ENCODE data around the gene LRRC49.
A peak's percentile ranks its signal among the peaks of the same experiment; 100 is the strongest.
"Not testable (repeated sequence)": the region's sequence is repeated elsewhere in the genome, so short reads cannot be mapped to it uniquely, and the experiment has no call there.

LRRC49 gene

DNA sequence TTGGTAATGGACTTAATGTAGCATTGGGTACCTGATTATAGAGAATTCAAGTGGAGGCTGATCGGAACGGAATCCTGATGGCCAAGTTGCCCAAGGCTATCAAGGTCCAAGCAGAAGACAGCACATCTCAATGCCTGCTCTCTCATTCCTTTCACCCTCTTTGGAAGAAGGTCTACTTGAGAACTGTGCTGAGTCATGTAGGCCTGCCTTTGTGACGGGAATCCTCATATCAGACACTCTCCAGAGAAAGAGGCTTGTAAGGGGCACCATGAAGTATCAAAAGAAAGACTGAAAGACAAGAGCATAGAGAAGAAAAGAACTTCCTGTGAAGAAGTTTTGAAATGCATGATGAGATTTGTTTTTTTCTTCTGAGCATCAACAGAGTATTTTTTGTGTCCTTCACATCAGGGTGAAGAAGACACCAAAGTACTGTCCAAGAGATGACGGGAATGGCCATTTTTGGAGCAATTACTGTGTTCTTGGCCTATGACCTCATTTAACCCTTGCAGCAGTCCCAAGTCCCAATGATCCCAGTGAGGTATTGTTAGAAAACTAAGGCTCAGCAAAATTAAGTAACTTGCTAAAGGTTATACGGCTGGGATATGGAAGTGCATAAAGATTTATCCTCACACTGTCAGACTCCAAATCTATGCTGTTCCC lies 25.5 kb upstream of the LRRC49 start:
- DNase-seq (ENCODE audit: insufficient read length, low spot score) = no peak
- FAIRE-seq = no peak

DNA sequence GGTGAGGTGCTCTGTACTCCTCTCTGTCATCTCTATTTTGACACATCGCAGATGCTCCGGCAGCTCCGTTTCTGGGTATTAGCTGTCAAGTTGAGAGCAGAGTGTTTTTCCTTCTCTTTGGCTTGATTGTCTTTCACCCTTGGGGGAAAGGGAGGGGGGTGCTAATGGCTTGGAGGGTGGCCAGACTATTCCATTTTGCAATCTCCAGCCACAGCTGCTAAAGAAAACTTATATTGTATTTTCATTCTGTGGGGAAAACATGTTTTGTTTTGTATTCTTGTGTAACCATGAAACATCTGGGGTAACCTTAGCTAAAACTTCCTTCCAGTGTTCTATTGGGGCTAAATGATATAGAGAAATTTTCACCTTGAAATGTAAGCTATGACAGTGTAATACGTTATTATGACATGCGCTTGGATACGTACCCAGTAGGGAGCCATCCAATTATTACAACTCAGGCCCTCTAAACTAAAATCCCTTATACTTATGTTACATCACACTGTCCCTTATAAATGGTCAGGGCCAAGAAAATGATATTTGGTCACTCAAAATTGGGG lies 24.6 kb upstream of the LRRC49 start:
- DNase-seq (ENCODE audit: insufficient read length, low spot score) (peak; percentile 18), FAIRE-seq (no peak)

DNA sequence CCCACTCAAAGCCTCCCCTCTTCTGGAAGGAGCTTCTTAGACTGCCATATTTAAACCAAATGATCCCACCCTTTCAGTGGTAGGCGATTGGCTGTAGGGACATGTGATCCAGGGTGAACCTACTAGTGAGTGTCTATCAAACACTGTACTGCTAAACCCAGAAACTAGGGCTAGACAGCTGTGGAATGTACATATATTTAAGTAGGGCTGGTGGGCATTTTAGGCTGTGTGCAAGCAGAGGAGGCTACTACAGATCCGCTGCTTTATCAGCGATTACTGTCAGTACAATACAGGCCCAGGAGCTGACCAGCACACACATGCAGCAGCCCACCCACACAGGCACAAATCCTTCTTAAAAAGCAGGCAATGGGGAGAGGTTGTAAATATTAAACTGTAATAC lies 23.3 kb upstream of the LRRC49 start:
- DNase-seq (ENCODE audit: insufficient read length, low spot score) (no peak), FAIRE-seq (no peak)

DNA sequence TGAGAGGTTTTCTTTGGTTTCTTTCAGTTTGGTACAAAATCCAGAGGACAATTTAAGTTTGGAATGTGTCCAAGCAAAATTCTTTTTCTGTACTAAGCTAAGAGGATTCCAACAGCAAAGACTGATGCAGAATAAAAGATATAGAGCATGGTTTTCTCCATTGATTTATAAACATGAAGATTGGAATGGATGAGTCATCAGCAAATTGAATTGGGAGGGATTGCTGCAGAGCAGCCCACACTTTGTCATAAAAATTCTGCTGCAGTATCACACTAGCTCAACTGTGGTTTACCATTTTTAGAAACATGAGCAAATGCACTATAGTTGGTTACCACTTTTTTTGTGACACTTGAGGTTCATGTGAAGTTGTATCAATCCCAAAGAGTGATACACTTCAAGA lies 22.6 kb upstream of the LRRC49 start:
- DNase-seq (ENCODE audit: insufficient read length, low spot score) (peak; percentile 63), FAIRE-seq (no peak)

DNA sequence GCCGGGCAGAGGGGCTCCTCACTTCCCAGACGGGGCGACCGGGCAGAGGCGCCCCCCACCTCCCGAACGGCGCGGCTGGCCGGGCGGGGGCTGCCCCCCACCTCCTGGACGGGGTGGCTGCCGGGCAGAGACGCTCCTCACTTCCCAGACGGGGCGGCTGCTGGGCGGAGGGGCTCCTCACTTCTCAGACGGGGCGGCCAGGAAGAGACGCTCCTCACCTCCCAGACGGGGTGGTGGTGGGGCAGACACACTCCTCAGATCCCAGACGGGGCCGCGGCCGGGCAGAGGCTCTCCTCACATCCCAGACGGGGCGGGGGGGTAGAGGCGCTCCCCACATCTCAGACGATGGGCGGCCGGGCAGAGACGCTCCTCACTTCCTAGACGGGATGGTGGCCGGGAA lies 21.1 kb upstream of the LRRC49 start:
- DNase-seq (ENCODE audit: insufficient read length, low spot score); FAIRE-seq: not testable (repeated sequence)

DNA sequence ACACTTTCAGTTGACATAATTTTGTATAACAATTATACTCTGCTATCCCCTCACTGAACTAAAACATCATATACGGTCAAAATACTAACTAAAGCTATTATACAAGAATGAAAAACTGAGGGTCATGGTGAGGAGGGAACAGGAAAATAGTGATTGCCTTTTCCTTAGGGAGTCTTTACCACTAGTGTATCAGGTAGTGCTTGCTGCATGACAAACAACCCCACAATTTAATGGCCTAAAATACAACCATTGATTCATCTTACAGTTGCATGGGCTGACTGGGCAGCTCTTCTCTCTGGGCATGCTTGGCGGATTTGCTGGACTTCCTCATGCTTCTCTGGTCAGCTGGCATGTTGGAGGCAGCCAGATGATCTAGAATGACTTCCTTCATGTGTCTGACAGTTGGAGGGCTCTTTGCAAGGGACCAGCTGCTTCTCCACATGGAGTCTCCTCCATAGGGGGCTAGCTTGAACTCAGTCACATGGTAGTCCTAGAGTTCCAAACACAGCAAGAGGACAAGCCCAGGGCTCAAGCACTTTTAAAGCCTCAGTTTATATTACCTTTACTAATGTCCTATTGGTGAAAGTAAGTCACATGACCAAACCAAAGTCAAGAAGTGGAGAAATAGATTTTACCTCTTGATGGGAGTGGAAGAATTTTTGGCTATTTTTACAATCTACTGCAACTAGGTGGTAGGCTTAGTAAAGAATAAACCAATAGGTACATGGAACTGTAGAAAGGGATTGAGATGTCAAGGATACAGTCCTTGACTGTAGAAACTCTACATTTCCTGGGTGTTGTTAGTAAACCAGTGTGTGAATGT lies 19.2 kb upstream of the LRRC49 start:
- no peak for FAIRE-seq
- DNase-seq (ENCODE audit: insufficient read length, low spot score) = no peak

DNA sequence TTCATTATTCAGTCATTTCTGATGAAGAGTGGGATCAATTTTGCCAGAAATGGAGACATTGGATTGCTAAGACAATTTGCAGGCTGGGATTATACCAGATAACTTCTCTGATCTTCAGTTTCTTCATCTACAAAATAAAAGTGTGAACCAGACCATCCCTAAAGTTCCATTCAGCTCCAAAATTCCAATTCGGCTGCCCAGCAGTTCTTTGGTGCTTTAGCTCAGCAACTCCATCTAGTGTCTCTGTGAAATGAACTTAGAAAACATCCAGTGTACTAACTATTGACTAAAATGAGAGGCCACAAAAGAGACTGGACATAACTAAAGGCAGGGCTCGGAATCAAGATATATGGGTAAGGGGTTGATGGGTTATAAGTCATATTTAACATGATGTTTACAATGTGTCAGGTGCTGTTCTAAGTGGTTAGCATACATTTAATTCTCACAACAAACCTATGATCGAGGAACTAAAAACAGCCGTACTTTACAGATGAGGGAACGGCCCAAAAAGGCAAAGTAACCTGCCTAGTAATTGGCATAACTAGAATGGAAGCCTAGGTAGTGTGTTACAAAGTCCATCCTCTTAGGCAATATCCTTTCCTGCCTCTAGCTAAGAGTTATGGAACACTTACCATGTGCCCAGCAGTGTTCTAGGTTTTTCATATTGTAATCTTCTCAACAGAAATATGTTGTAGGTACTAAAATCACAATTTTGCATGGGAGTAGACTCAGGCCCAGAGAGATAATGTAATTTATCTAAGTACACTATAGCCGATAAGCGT lies 17.4 kb upstream of the LRRC49 start:
- FAIRE-seq (no peak), DNase-seq (ENCODE audit: insufficient read length, low spot score) (peak; percentile 51)

DNA sequence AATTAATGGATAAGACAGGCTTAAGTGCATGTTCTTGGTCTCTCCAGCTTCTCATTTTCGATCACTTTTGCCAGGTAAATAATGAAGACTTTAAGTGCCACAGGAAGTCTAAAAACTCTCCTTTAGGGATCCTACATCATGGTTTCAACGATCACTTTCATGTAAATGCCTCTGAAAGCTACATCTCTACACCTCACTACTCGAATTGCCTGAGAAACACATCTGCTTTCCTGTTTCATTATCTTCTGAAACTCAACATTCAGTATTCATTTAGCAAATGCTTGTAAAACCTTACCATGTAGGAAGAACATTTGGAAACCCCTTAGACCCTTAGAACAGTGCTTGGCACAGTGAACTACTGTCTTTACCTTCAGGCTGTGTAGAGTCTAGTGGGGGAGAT lies 16.6 kb upstream of the LRRC49 start:
- FAIRE-seq = no peak
- no peak for DNase-seq (ENCODE audit: insufficient read length, low spot score)

DNA sequence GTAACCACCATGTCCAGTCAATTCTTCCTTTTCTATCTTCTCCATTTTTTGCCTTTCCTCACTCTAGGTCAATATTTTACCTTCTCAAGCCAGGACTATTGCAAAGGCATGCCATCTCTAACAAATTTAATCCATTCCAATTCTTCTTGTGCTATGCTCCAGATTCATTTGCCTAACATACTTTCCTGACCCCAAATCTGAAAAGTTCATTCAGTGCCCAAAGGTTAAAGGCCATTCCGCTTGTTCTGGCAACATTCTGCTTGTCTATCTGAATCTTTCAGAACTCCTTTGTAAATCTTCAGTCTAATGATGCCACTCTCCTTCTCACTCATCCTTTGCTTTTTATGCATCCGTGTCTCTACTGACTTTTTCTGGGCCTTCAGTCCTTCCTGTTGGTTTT lies 15.9 kb upstream of the LRRC49 start:
- DNase-seq (ENCODE audit: insufficient read length, low spot score) = no peak
- no peak for FAIRE-seq

DNA sequence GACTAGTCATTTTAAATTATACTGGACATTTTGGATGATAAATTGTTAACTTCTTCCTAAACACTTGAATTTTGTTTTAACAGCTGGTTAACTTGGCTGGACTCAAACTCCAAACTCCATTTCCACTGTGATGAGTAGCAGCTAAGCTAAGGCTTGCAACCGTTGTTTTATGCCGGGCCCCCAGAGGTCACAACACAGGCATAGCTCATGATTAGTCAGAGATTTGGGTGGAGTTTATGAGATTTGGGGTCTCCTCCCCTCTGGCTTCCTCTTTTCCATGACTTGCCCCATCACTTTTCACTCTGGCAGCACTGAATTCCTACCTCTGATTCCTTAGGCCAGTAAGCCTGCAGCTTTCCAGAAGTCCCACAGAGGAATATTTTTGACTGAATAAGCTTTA lies 13.2 kb upstream of the LRRC49 start:
- peak; percentile 66 for FAIRE-seq

DNA sequence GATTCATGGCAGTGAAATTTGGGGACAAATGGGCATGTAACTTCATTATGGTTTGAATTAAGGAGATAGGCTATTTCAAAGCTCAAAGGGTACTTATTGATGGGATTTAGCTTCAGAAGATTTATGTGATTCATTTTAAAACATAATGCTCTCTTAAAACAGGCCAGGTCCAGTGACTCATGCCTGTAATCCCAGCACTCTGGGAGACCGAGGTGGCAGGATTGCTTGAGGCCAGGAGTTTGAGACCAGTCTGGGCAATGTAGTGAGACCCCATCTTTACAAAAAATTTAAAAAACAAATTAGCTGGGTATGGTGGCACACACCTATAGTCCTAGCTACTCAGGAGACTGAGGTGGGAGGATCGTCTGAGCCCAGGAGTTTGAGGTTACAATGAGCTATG lies 11.8 kb upstream of the LRRC49 start:
- FAIRE-seq = no peak
- DNase-seq (ENCODE audit: insufficient read length, low spot score) = no peak

More for the DNA sequence above, 13.2 kb upstream of the LRRC49 start:
- peak; percentile 47 for DNase-seq (ENCODE audit: insufficient read length, low spot score)

DNA sequence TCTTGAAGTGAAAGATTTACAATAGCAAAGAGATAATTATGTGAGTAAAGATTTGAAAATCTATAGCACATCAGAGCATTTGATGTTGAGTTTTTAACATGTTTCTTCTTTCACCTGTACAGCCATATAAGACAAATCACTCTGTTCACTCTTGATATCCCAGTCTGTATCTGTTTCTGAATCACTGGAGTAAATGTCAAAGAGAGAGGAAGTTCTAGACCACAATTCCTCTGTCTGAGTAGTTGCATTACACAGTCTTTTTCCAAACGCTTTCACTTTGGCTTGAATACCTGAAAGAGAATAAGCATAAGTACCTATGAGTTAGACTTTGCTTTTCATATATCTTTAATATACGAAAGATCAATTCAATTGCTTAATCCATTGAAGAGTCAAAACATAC lies 10.3 kb upstream of the LRRC49 start:
- no peak for DNase-seq (ENCODE audit: insufficient read length, low spot score)

DNA sequence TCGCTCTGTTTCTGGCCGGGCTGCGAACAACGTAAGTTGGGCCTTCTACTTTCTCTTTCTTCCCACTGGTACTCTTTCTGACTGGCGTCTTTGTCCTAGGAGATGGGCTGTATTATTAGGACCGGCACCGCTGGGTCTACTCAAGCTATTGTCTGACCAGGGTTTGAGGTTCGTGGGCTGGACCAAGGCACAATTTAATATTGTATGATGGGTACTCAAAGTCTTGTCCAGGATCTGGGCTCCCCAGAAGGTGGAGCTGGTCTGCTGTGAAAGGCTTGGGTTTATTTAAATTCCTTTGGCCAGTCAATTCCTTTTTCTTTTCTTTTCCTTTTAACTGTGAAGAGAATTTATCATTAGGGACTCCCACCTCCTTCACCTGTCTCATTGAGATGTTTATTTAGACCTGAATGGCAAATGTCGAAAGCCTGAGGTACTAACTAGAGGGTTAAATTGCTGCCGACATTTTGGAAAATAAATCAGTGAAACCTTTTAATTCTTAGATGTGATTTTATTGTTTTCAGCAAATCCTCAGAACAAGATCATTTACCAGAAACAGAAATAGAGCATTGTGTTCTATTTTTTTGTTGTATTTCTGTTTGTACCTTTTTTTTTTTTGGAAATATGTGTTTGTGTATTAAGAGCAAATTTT lies 410 bp downstream of the LRRC49 start:
- no peak for FAIRE-seq
- DNase-seq (ENCODE audit: insufficient read length, low spot score) = peak; percentile 37

More for the DNA sequence above, 10.3 kb upstream of the LRRC49 start:
- FAIRE-seq = no peak

DNA sequence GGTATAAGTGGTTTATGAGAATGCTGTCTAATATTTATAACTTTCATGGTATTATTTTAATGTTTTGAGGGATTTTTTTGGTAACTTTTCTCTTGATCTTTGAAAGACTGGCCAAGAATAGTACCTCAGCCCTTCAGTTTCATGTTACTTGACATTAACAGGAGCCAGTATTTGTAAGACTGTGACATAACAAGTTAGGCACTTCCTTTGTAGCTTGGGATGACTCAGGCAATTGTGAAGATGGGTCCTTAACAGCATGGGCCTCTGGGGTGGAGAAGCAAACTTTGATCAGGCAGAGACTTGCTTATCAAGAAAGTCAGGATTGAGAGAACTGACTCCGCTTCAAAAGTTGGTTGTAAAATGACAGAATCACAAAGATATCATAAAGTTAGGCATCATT lies 9.5 kb downstream of the LRRC49 start:
- FAIRE-seq (peak; percentile 91), DNase-seq (ENCODE audit: insufficient read length, low spot score) (peak; percentile 67)

DNA sequence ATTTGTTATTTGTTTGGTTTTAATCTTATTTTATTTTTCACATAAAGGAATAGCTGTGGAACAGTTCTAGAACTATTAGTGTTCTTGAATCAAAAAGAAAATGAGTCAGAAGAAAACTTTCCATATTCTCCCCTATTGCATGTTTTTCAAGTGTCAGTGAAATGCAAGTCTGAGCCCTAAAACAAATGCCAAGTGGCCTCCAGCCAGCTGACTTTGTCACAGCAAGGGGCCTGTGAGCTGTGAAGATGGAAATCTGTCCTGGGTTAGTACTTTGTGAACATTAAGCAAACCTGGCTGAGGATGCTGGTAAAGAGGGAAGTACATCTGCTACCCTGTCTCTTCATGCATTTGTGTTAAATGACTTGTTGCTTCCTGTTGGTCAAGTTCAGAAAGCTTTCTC lies 14.2 kb downstream of the LRRC49 start:
- no peak for FAIRE-seq
- DNase-seq (ENCODE audit: insufficient read length, low spot score) = no peak

DNA sequence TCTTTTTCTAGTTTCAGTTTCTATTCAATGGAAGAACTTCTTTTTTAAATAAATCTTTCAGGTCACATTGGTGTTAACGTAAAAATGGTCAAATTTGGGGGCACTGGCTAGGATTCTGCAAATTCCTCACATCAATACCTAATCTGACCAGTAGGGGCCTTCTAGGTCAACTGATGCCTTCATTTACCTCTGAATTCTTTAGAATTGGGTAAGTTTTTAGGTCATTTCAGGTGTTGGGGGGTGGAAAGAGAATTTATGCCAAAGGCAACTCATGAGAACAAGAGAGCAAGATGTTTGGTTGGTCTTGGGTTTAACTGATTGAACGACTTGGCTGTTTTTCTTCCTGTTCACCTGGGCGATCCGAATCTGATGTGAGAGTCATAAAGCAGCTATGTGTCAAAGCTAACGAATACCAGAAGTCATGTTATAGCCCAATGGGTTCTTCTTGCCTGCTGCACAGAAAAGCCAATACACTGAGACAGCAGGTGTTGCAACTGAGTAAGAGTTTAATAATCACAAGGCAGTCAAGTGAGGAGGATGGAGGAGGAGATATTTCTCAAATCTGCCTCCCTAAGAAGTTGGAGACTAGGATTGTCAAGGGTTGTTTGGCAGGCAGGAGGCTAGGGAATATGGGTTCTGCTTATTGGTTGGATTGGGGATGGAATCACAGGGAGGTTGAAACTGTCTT lies 15.3 kb downstream of the LRRC49 start:
- FAIRE-seq (no peak), DNase-seq (ENCODE audit: insufficient read length, low spot score) (no peak)

DNA sequence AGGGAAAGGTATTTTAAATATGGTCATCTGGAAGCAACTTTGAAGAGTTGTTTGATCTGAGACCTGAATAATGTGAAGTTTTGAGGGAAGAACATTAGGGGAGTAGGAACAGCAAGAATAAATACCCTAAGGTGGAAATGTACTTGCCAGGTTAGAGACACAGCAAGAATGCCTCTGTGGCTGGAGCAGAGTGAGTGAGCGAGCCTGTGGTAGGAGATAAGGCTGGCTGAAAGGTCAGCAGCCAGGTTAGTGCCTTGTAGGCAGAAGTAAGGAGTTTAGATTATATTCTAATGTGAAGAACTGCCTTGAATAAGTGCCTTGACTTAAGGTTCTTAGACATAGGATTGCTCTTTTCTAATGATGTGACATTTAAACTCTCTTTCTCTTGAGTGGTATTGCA lies 18.3 kb downstream of the LRRC49 start:
- DNase-seq (ENCODE audit: insufficient read length, low spot score) = no peak
- FAIRE-seq = no peak

DNA sequence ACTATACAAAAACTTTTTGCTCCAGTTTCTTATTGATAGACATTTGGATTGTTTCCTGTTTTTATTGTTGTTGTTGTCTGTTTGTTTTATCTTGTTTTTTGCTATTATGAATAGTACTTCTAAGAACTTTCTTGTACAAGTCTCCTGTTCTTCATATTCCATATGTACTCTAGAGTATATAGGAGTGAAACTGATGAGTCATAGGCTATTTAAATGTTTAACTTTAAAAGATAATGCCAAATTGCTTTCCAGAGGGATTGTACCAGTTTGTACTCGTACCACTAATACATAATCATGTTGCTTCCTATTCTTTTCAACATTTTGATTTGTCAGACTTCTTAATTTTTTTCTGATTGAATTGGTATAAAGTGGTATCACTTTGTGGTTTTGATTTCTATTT lies 19.6 kb downstream of the LRRC49 start:
- FAIRE-seq (no peak), DNase-seq (ENCODE audit: insufficient read length, low spot score) (no peak)

DNA sequence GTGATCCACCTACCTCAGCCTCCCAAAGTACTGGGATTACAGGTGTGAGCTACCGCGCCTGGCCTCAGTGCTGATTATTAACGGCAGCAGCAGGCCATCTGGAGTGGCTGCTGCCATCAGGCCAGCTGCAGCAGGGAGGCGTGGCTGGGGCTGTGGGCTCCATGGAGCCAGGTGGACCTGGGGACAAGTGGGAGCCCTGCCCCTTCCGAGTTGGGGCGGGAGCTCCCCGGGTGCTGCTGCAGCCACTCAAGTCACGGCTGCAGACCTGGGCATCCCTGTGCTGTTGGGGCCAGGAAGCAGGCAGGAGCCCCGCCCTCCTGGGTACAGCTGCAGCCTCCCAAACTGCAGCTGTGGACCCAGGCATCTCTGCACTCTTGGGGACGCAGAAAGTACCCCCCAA lies 23.9 kb downstream of the LRRC49 start:
- peak; percentile 9 for FAIRE-seq
- DNase-seq (ENCODE audit: insufficient read length, low spot score) = no peak

DNA sequence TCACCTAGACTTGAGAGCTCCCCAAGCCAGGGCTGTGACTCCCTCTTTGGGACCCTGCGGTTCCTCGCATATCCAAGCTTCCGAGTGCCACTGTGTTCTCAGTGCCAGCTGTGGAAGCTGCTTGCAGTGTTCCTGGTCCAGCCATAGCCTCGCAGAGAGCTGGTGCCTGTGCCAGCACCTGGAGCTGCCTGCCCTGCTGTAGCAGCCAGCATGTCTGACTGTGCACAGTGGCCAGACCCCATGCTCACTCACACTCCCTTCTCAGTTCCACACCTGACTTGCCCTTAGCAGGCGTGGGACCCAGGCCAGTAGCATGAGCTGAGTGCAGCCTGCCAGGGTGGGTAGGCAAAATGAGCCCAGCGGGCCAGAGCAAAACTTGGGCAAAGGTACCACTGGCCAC lies 25.3 kb downstream of the LRRC49 start:
- DNase-seq (ENCODE audit: insufficient read length, low spot score) (no peak), FAIRE-seq (no peak)

Data from HTR-8/SVneo (cell line).